Measurements from ENCODE around the gene TMEM128. TPM values are rescaled to one million over a fixed set of nuclear protein-coding genes. Genes with fewer than 3 reads are reported as not detected.

TMEM128 gene
- total RNA-seq, 1 donor from 2014 or later = 27.1 TPM

GRCh38 chr4:4281787-4282186 lies 33.8 kb upstream of the TMEM128 start:
- H3K36me3 ChIP-seq (ENCODE audit: control insufficient read depth in 3 of 3, insufficient read depth in 3 of 3, low read length in 3 of 3) = peaks cover 36 to 66% (median 56%) of the 10 kb centered on the region in 3 donors
- peaks cover 3 to 24% (median 10%) of the 10 kb centered on the region in 3 donors for H3K4me1 ChIP-seq (ENCODE audit: control insufficient read depth in 3 of 3, insufficient read depth in 3 of 3, low read length in 3 of 3)
- H3K4me3 ChIP-seq (ENCODE audit: low read length in 3 of 3) = no peak overlapping the region
- no peak overlapping the region for H3K27ac ChIP-seq (ENCODE audit: low read depth, low read length)
- no peaks in the 10 kb centered on the region for H3K27me3 ChIP-seq (ENCODE audit: control insufficient read depth in 3 of 3, insufficient read depth in 3 of 3, low read length in 3 of 3)
- no peaks in the 10 kb centered on the region for H3K9me3 ChIP-seq (ENCODE audit: control insufficient read depth in 3 of 3, low read length in 3 of 3)
- no peak overlapping the region for H3K9ac ChIP-seq (ENCODE audit: low read depth in 1 of 3, low read length in 3 of 3)

- H3K27ac ChIP-seq (ENCODE audit: low read depth, low read length) = no peak overlapping the region
- H3K4me1 ChIP-seq (ENCODE audit: control insufficient read depth in 3 of 3, insufficient read depth in 3 of 3, low read length in 3 of 3) = no peaks in the 10 kb centered on the region
- H3K27me3 ChIP-seq (ENCODE audit: control insufficient read depth in 3 of 3, insufficient read depth in 3 of 3, low read length in 3 of 3) = no peaks in the 10 kb centered on the region
- H3K4me3 ChIP-seq (ENCODE audit: low read length in 3 of 3) = no peak overlapping the region
- H3K9me3 ChIP-seq (ENCODE audit: control insufficient read depth in 3 of 3, low read length in 3 of 3) = no peaks in the 10 kb centered on the region
- H3K9ac ChIP-seq (ENCODE audit: low read depth in 1 of 3, low read length in 3 of 3) = no peak overlapping the region
- peaks cover 54 to 74% (median 73%) of the 10 kb centered on the region in 3 donors for H3K36me3 ChIP-seq (ENCODE audit: control insufficient read depth in 3 of 3, insufficient read depth in 3 of 3, low read length in 3 of 3)
Measured at GRCh38 chr4:4277531-4277930, 29.5 kb upstream of the TMEM128 start.

- Histone ChIP-seq H3K27me3 (ENCODE audit: control insufficient read depth in 3 of 3, insufficient read depth in 3 of 3, low read length in 3 of 3) (no peaks in the 10 kb centered on the region), H3K36me3 (ENCODE audit: control insufficient read depth in 3 of 3, insufficient read depth in 3 of 3, low read length in 3 of 3) (peaks cover 42 to 75% (median 69%) of the 10 kb centered on the region in 3 donors), H3K4me3 (ENCODE audit: low read length in 3 of 3) (no peak overlapping the region), H3K9ac (ENCODE audit: low read depth in 1 of 3, low read length in 3 of 3) (no peak overlapping the region), H3K27ac (ENCODE audit: low read depth, low read length) (no peak overlapping the region), H3K9me3 (ENCODE audit: control insufficient read depth in 3 of 3, low read length in 3 of 3) (no peaks in the 10 kb centered on the region), H3K4me1 (ENCODE audit: control insufficient read depth in 3 of 3, insufficient read depth in 3 of 3, low read length in 3 of 3) (no peaks in the 10 kb centered on the region)
Measured at GRCh38 chr4:4274226-4274625, 26.2 kb upstream of the TMEM128 start.

- peaks cover 31 to 63% (median 58%) of the 10 kb centered on the region in 3 donors for H3K36me3 ChIP-seq (ENCODE audit: control insufficient read depth in 3 of 3, insufficient read depth in 3 of 3, low read length in 3 of 3)
- H3K9ac ChIP-seq (ENCODE audit: low read depth in 1 of 3, low read length in 3 of 3) = no peak overlapping the region
- no peak overlapping the region for H3K27ac ChIP-seq (ENCODE audit: low read depth, low read length)
- no peaks in the 10 kb centered on the region for H3K27me3 ChIP-seq (ENCODE audit: control insufficient read depth in 3 of 3, insufficient read depth in 3 of 3, low read length in 3 of 3)
- H3K4me1 ChIP-seq (ENCODE audit: control insufficient read depth in 3 of 3, insufficient read depth in 3 of 3, low read length in 3 of 3) = no peaks in the 10 kb centered on the region
- H3K9me3 ChIP-seq (ENCODE audit: control insufficient read depth in 3 of 3, low read length in 3 of 3) = no peaks in the 10 kb centered on the region
- no peak overlapping the region for H3K4me3 ChIP-seq (ENCODE audit: low read length in 3 of 3)
Measured at GRCh38 chr4:4271912-4272311, 23.9 kb upstream of the TMEM128 start.

- no peaks in the 10 kb centered on the region for H3K27me3 ChIP-seq (ENCODE audit: control insufficient read depth in 3 of 3, insufficient read depth in 3 of 3, low read length in 3 of 3)
- H3K4me3 ChIP-seq (ENCODE audit: low read length in 3 of 3) = no peak overlapping the region
- no peak overlapping the region for H3K9ac ChIP-seq (ENCODE audit: low read depth in 1 of 3, low read length in 3 of 3)
- H3K27ac ChIP-seq (ENCODE audit: low read depth, low read length) = no peak overlapping the region
- no peaks in the 10 kb centered on the region for H3K9me3 ChIP-seq (ENCODE audit: control insufficient read depth in 3 of 3, low read length in 3 of 3)
- no peaks in the 10 kb centered on the region for H3K4me1 ChIP-seq (ENCODE audit: control insufficient read depth in 3 of 3, insufficient read depth in 3 of 3, low read length in 3 of 3)
- H3K36me3 ChIP-seq (ENCODE audit: control insufficient read depth in 3 of 3, insufficient read depth in 3 of 3, low read length in 3 of 3) = peaks cover 31 to 61% (median 54%) of the 10 kb centered on the region in 3 donors
Measured at GRCh38 chr4:4270529-4270928, 22.5 kb upstream of the TMEM128 start.

- no peak overlapping the region for H3K9ac ChIP-seq (ENCODE audit: low read depth in 1 of 3, low read length in 3 of 3)
- no peak overlapping the region for H3K4me3 ChIP-seq (ENCODE audit: low read length in 3 of 3)
- H3K36me3 ChIP-seq (ENCODE audit: control insufficient read depth in 3 of 3, insufficient read depth in 3 of 3, low read length in 3 of 3) = peaks cover 30 to 55% (median 47%) of the 10 kb centered on the region in 3 donors
- no peaks in the 10 kb centered on the region for H3K9me3 ChIP-seq (ENCODE audit: control insufficient read depth in 3 of 3, low read length in 3 of 3)
- H3K4me1 ChIP-seq (ENCODE audit: control insufficient read depth in 3 of 3, insufficient read depth in 3 of 3, low read length in 3 of 3) = no peaks in the 10 kb centered on the region
- H3K27ac ChIP-seq (ENCODE audit: low read depth, low read length) = no peak overlapping the region
- no peaks in the 10 kb centered on the region for H3K27me3 ChIP-seq (ENCODE audit: control insufficient read depth in 3 of 3, insufficient read depth in 3 of 3, low read length in 3 of 3)
Measured at GRCh38 chr4:4269856-4270255, 21.8 kb upstream of the TMEM128 start.

GRCh38 chr4:4269331-4269731 lies 21.3 kb upstream of the TMEM128 start:
- no peak overlapping the region for H3K4me3 ChIP-seq (ENCODE audit: low read length in 3 of 3)
- H3K4me1 ChIP-seq (ENCODE audit: control insufficient read depth in 3 of 3, insufficient read depth in 3 of 3, low read length in 3 of 3) = no peaks in the 10 kb centered on the region
- H3K9ac ChIP-seq (ENCODE audit: low read depth in 1 of 3, low read length in 3 of 3) = no peak overlapping the region
- H3K9me3 ChIP-seq (ENCODE audit: control insufficient read depth in 3 of 3, low read length in 3 of 3) = no peaks in the 10 kb centered on the region
- H3K27me3 ChIP-seq (ENCODE audit: control insufficient read depth in 3 of 3, insufficient read depth in 3 of 3, low read length in 3 of 3) = no peaks in the 10 kb centered on the region
- no peak overlapping the region for H3K27ac ChIP-seq (ENCODE audit: low read depth, low read length)
- H3K36me3 ChIP-seq (ENCODE audit: control insufficient read depth in 3 of 3, insufficient read depth in 3 of 3, low read length in 3 of 3) = peaks cover 27 to 50% (median 43%) of the 10 kb centered on the region in 3 donors

- H3K27ac ChIP-seq (ENCODE audit: low read depth, low read length) = no peak overlapping the region
- no peak overlapping the region for H3K9ac ChIP-seq (ENCODE audit: low read depth in 1 of 3, low read length in 3 of 3)
- H3K4me3 ChIP-seq (ENCODE audit: low read length in 3 of 3) = no peak overlapping the region
- H3K4me1 ChIP-seq (ENCODE audit: control insufficient read depth in 3 of 3, insufficient read depth in 3 of 3, low read length in 3 of 3) = no peaks in the 10 kb centered on the region
- no peaks in the 10 kb centered on the region for H3K27me3 ChIP-seq (ENCODE audit: control insufficient read depth in 3 of 3, insufficient read depth in 3 of 3, low read length in 3 of 3)
- H3K36me3 ChIP-seq (ENCODE audit: control insufficient read depth in 3 of 3, insufficient read depth in 3 of 3, low read length in 3 of 3) = peaks cover 24 to 46% (median 40%) of the 10 kb centered on the region in 3 donors
- H3K9me3 ChIP-seq (ENCODE audit: control insufficient read depth in 3 of 3, low read length in 3 of 3) = no peaks in the 10 kb centered on the region
Measured at GRCh38 chr4:4268776-4269175, 20.8 kb upstream of the TMEM128 start.

GRCh38 chr4:4267981-4268380 lies 20.0 kb upstream of the TMEM128 start:
- Histone ChIP-seq H3K9ac (ENCODE audit: low read depth in 1 of 3, low read length in 3 of 3) (no peak overlapping the region), H3K36me3 (ENCODE audit: control insufficient read depth in 3 of 3, insufficient read depth in 3 of 3, low read length in 3 of 3) (peaks cover 18 to 38% (median 34%) of the 10 kb centered on the region in 3 donors), H3K9me3 (ENCODE audit: control insufficient read depth in 3 of 3, low read length in 3 of 3) (no peaks in the 10 kb centered on the region), H3K27me3 (ENCODE audit: control insufficient read depth in 3 of 3, insufficient read depth in 3 of 3, low read length in 3 of 3) (no peaks in the 10 kb centered on the region), H3K27ac (ENCODE audit: low read depth, low read length) (no peak overlapping the region), H3K4me1 (ENCODE audit: control insufficient read depth in 3 of 3, insufficient read depth in 3 of 3, low read length in 3 of 3) (no peaks in the 10 kb centered on the region), H3K4me3 (ENCODE audit: low read length in 3 of 3) (no peak overlapping the region)

- Histone ChIP-seq H3K27me3 (ENCODE audit: control insufficient read depth in 3 of 3, insufficient read depth in 3 of 3, low read length in 3 of 3) (peaks cover 5 to 10% (median 7%) of the 10 kb centered on the region in 3 donors), H3K4me3 (ENCODE audit: low read length in 3 of 3) (no peak overlapping the region), H3K9me3 (ENCODE audit: control insufficient read depth in 3 of 3, low read length in 3 of 3) (no peaks in the 10 kb centered on the region)
Measured at GRCh38 chr4:4260185-4260751, 12.2 kb upstream of the TMEM128 start.

More at GRCh38 chr4:4260185-4260751, 12.2 kb upstream of the TMEM128 start:
- H3K9ac ChIP-seq (ENCODE audit: low read depth in 1 of 3, low read length in 3 of 3) = no peak overlapping the region
- no peak overlapping the region for H3K27ac ChIP-seq (ENCODE audit: low read depth, low read length)
- no peaks in the 10 kb centered on the region for H3K36me3 ChIP-seq (ENCODE audit: control insufficient read depth in 3 of 3, insufficient read depth in 3 of 3, low read length in 3 of 3)
- H3K4me1 ChIP-seq (ENCODE audit: control insufficient read depth in 3 of 3, insufficient read depth in 3 of 3, low read length in 3 of 3) = peaks cover 0 to 6% (median 0%) of the 10 kb centered on the region in 3 donors
